Progenitor cell of endocrine pancreas (in vitro differentiated cells): ENCODE results near the gene FABP6. TPM values are rescaled to one million over a fixed set of nuclear protein-coding genes. Genes with fewer than 3 reads are reported as not detected.
A peak's percentile ranks its signal among the peaks of the same experiment; 100 is the strongest.

Source experiments
- DNase-seq: peaks from one replicate; pipeline ENCODE4 v3.0.0; 2021; ENCODE audit warnings: low spot score; ENCODE audit not compliant: unreplicated experiment
- H3K27ac Mint-ChIP-seq: 2 replicates; pipeline ENCODE4 v1.8.0; 2021; ENCODE audit warnings: mild to moderate bottlenecking, moderate library complexity, mixed read lengths
- H3K27me3 Mint-ChIP-seq: 2 replicates; pipeline ENCODE4 v1.8.0; 2021; ENCODE audit warnings: mixed read lengths
- H3K36me3 Mint-ChIP-seq: 2 replicates; pipeline ENCODE4 v1.8.0; 2022; ENCODE audit warnings: mixed read lengths; ENCODE audit not compliant: insufficient read depth
- H3K4me1 Mint-ChIP-seq: 2 replicates; pipeline ENCODE4 v1.8.0; 2021; ENCODE audit warnings: low read depth, mixed read lengths
- H3K4me3 Mint-ChIP-seq: 2 replicates; pipeline ENCODE4 v1.8.0; 2021; ENCODE audit warnings: low read depth, mild to moderate bottlenecking, moderate library complexity, mixed read lengths
- H3K9me3 Mint-ChIP-seq: 2 replicates; pipeline ENCODE4 v1.8.0; 2021; ENCODE audit warnings: low read depth, mixed read lengths
- total RNA-seq: library from RNA; stranded (reverse); gene quantifications from 2 replicates; pipeline ENCODE4 v1.2.1, GENCODE V29; 2021
- TF ChIP-seq, protein P1 (sequence below): fragments of 200-600 bp; sonication (generic); IDR thresholded peaks from one replicate; pipeline ENCODE4 v1.5.0; 2021; ENCODE audit warnings: antibody characterized with exemption, mild to moderate bottlenecking; ENCODE audit not compliant: unreplicated experiment

FABP6 gene
- total RNA-seq, 1 donor from 2014 or later: 0.55 TPM

GRCh38 chr5:160250226-160250625, 20.9 kb downstream of the FABP6 start:
- no peaks in the 10 kb centered on the region for H3K27me3 Mint-ChIP-seq
- H3K9me3 Mint-ChIP-seq: no peaks in the 10 kb centered on the region
- peaks cover 13% of the 10 kb centered on the region for H3K36me3 Mint-ChIP-seq
- no peaks in the 10 kb centered on the region for H3K4me1 Mint-ChIP-seq
- H3K4me3 Mint-ChIP-seq: no peak overlapping the region
- H3K27ac Mint-ChIP-seq: no peak overlapping the region
- TF ChIP-seq, protein P1, sequence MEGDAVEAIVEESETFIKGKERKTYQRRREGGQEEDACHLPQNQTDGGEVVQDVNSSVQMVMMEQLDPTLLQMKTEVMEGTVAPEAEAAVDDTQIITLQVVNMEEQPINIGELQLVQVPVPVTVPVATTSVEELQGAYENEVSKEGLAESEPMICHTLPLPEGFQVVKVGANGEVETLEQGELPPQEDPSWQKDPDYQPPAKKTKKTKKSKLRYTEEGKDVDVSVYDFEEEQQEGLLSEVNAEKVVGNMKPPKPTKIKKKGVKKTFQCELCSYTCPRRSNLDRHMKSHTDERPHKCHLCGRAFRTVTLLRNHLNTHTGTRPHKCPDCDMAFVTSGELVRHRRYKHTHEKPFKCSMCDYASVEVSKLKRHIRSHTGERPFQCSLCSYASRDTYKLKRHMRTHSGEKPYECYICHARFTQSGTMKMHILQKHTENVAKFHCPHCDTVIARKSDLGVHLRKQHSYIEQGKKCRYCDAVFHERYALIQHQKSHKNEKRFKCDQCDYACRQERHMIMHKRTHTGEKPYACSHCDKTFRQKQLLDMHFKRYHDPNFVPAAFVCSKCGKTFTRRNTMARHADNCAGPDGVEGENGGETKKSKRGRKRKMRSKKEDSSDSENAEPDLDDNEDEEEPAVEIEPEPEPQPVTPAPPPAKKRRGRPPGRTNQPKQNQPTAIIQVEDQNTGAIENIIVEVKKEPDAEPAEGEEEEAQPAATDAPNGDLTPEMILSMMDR: no peak
- no peak for DNase-seq

DNA sequence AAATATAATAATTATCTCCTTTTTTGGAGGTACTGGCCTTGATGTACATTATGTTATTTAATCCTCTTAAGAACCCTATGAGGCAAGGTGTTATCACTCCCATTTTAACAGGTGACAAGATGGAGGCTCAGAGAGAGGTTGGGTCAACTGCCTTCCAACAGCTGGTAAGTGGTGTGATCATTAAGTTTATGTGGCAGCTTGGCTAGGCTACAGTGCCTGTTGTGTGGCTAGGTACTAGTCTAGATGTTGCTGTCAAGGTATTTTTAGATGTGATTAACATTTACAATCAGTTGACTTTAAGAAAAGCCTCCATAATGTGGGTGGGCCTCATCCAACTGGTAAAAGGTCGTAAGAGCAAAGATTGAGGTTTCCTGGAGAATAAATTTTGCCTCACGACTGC, 21.5 kb downstream of the FABP6 start:
- DNase-seq: no peak
- Mint-ChIP-seq H3K4me1 (no peaks in the 10 kb centered on the region), H3K27me3 (no peaks in the 10 kb centered on the region), H3K27ac (no peak overlapping the region), H3K4me3 (no peak overlapping the region), H3K36me3 (peaks cover 13% of the 10 kb centered on the region), H3K9me3 (no peaks in the 10 kb centered on the region)
- TF ChIP-seq, protein P1: no peak

- peak overlapping the region; percentile 69 for H3K27ac Mint-ChIP-seq
These were observed 22.3 kb downstream of the FABP6 start for GRCh38 chr5:160251406-160252155.

GRCh38 chr5:160252916-160253315, 23.6 kb downstream of the FABP6 start:
- Mint-ChIP-seq H3K36me3 (peaks cover 18% of the 10 kb centered on the region), H3K4me1 (no peaks in the 10 kb centered on the region), H3K4me3 (no peak overlapping the region), H3K9me3 (no peaks in the 10 kb centered on the region), H3K27me3 (no peaks in the 10 kb centered on the region), H3K27ac (no peak overlapping the region)
- TF ChIP-seq, protein P1: no peak
- no peak for DNase-seq

More at GRCh38 chr5:160251406-160252155, 22.3 kb downstream of the FABP6 start:
- H3K4me1 Mint-ChIP-seq: no peaks in the 10 kb centered on the region
- no peaks in the 10 kb centered on the region for H3K27me3 Mint-ChIP-seq
- no peak for DNase-seq
- H3K36me3 Mint-ChIP-seq: peaks cover 16% of the 10 kb centered on the region
- H3K9me3 Mint-ChIP-seq: no peaks in the 10 kb centered on the region
- TF ChIP-seq, protein P1: no peak
- H3K4me3 Mint-ChIP-seq: no peak overlapping the region

DNA sequence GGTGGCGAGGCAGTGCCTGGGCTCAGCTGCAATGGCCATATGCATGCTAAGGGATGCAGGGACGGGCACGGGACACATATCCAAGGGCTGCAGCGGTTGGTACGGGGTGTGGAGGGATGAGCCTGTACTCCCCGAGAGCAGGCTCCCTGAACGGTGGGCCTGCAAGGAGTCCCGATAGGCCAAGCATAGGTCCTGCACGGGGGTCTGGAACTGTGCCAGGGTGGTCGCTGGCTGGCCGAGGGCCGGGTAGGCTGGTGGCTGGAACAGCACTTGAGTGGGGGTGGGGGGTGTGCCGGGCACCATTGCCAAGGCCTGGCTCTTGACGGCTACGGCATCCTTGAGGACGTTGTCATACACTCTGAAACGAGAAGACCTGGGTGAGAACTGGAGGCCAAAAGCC, 24.1 kb downstream of the FABP6 start:
- Mint-ChIP-seq H3K27ac (no peak overlapping the region), H3K4me3 (no peak overlapping the region), H3K4me1 (no peaks in the 10 kb centered on the region), H3K36me3 (peaks cover 21% of the 10 kb centered on the region), H3K9me3 (no peaks in the 10 kb centered on the region), H3K27me3 (no peaks in the 10 kb centered on the region)
- DNase-seq: no peak
- TF ChIP-seq, protein P1: no peak
